Adrenal gland (tissue), 12 donors: ENCODE results near the gene RPL36. TPM values are rescaled to one million over a fixed set of nuclear protein-coding genes. Genes with fewer than 3 reads are reported as not detected.
"Not testable (repeated sequence)": the region's sequence is repeated elsewhere in the genome, so short reads cannot be mapped to it uniquely, and the experiment has no call there.

ENCODE experiments used
- DNase-seq, 7 donors: peaks; one replicate each; pipeline ENCODE4 v3.0.0-alpha.2; 2019 to 2020
- H3K27ac ChIP-seq, 5 donors: fragments of 200-600 bp; sonication (generic) in 4 of 5; 1 replicate in 3 of 5; 2 replicates in 2 of 5; pipeline versions ENCODE4 v1.5.1 to v1.8.0; 2016 to 2020; ENCODE audit warnings: mild to moderate bottlenecking in 1 of 5
- H3K27me3 ChIP-seq: fragments of 200-600 bp; 2 replicates; pipeline ENCODE4 v1.8.0; 2021
- H3K36me3 ChIP-seq, 2 donors: fragments of 200-600 bp; replicated peaks in 1 of 2; 1 replicate in 1 of 2; 2 replicates in 1 of 2; pipeline versions ENCODE4 v1.5.1 to v1.8.0; 2018 to 2022
- H3K4me1 ChIP-seq, 2 donors: fragments of 200-600 bp; replicated peaks in 1 of 2; 1 replicate in 1 of 2; 2 replicates in 1 of 2; pipeline versions ENCODE4 v1.5.1 to v1.8.0; 2018 to 2021
- H3K4me3 ChIP-seq, 4 donors: fragments of 200-600 bp; sonication (generic) in 3 of 4; one replicate each; pipeline ENCODE4 v1.5.1; 2016 to 2018
- H3K9me3 ChIP-seq, 3 donors: fragments of 200-600 bp; sonication (generic) in 1 of 3; replicated peaks in 1 of 3; 1 replicate in 2 of 3; 2 replicates in 1 of 3; pipeline versions ENCODE4 v1.5.1 to v1.8.0; 2016 to 2021
- POLR2A ChIP-seq, 2 donors: fragments of 450-650 bp; IDR thresholded peaks; one replicate each; pipeline ENCODE4 v1.6.1; 2017; ENCODE audit warnings: antibody characterized with exemption in 2 of 2, mild to moderate bottlenecking in 2 of 2, moderate library complexity in 1 of 2
- WGBS, 4 donors: extraction: QIAGEN DNeasy Blood & Tissue Kit in 2 of 4; methylation state at CpG; one replicate each; pipeline versions ENCODE4 v1.1.5 to v1.1.7; 2013 to 2017; 5-methylcytosine and 5-hydroxymethylcytosine counted together
- intact Hi-C, 2 donors: fragments of 100-400 bp; cut with DNase I; formaldehyde crosslinking; loops; one replicate each; pipeline versions ENCODE4 v1.14.1 to v1.15.0; 2022 to 2023
- polyA plus RNA-seq, 3 donors: library from polyadenylated mRNA; stranded (reverse); fragments of 200-250 nt in 2 of 3; fragments of 350-450 nt in 1 of 3; fragmentation: Illumina TruSeq in 1 of 3; extraction: RNeasy Lipid Tissue Mini Kit (QIAGEN cat#74804) in 1 of 3; gene quantifications; one replicate each; pipeline ENCODE4 v1.2.3, GENCODE V29; 2013 to 2014
- total RNA-seq, 9 donors: library from RNA; depleted of rRNA in 4 of 9; stranded (reverse); fragments of >200 nt in 4 of 9; fragments of 120-200 nt in 1 of 9; fragmentation: NEBNext Ultra II Directional in 1 of 9; extraction: Animal tissue kit (Norgen Biotek cat#: 25700) in 1 of 9; gene quantifications; one replicate each; pipeline versions ENCODE4 v1.1.0 to v1.2.4, GENCODE V29; 2013 to 2023
- TF ChIP-seq, protein P1 (sequence below), 6 experiments: fragments of 450-650 bp in 4 of 6; fragments of 200-600 bp in 2 of 6; sonication (generic) in 1 of 6; IDR thresholded peaks; 1 replicate in 5 of 6; 2 replicates in 1 of 6; pipeline versions ENCODE4 v1.5.1 to v1.8.0; 2016 to 2021; ENCODE audit warnings: antibody characterized with exemption in 6 of 6, mild to moderate bottlenecking in 2 of 6, moderate library complexity in 1 of 6
- donor health status: healthy with polysubstance abuse.
- donor health status: Bipolar disorder and iron deficiency.
- donor health status: DM: yes; HTN: yes; CAD: no.
- donor health status: DM: no; HTN: no; CAD: no.
- donor health status: DM: no; HTN: no; CAD: no.
- donor health status: DM: yes; HTN: yes; CAD: no.

RPL36 gene
- total and polyA plus RNA-seq, 12 donors, result 615 to 3,360 (median 1,204) TPM

DNA sequence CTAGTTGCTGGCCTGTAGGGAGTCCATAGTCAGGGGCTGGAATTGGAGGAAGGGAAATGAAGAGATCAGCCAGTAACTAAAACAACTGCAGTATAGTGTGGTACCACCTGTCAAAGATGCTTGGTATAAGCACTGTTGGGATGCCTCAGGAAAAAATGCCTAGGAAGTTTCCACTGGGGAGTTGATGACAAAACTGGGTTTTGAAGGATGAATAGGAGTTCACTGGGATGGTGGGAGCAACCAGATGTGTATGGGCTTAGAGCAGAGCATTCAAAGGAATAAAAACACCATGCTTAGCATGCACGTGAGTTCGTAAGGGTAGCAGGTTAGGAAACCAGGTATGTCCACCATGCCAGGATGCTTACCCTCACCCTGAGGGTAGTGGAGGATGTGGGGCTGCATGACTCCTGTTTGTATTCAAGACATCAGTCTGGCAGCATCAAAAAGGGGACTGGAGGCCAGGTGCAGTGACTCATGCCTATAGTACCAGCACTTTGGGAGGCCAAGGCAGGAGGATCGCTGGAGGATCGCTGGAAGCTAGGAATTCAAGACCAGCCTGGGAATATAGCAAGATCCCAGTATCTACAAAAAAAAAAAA is 37.5 kb downstream of the RPL36 start:
- Histone ChIP-seq H3K27me3 (no peaks in the 10 kb centered on the region), H3K4me1 (no peaks in the 10 kb centered on the region), H3K9me3 (peaks cover 0 to 6% (median 0%) of the 10 kb centered on the region in 3 donors), H3K4me3 (no peak overlapping the region), H3K27ac (no peak overlapping the region), H3K36me3 (no peaks in the 10 kb centered on the region)
- TF ChIP-seq, protein P1, sequence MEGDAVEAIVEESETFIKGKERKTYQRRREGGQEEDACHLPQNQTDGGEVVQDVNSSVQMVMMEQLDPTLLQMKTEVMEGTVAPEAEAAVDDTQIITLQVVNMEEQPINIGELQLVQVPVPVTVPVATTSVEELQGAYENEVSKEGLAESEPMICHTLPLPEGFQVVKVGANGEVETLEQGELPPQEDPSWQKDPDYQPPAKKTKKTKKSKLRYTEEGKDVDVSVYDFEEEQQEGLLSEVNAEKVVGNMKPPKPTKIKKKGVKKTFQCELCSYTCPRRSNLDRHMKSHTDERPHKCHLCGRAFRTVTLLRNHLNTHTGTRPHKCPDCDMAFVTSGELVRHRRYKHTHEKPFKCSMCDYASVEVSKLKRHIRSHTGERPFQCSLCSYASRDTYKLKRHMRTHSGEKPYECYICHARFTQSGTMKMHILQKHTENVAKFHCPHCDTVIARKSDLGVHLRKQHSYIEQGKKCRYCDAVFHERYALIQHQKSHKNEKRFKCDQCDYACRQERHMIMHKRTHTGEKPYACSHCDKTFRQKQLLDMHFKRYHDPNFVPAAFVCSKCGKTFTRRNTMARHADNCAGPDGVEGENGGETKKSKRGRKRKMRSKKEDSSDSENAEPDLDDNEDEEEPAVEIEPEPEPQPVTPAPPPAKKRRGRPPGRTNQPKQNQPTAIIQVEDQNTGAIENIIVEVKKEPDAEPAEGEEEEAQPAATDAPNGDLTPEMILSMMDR (IDR thresholded peaks at IDR 0.05), result no peak
- TF ChIP-seq POLR2A (IDR thresholded peaks at IDR 0.05), result no peak
- 85 to 93% (median 90%) methylated on average over 4 of the region's 4 CpGs for WGBS, 4 donors
- no peak for DNase-seq
- intact Hi-C loops, result no loop called here

DNA sequence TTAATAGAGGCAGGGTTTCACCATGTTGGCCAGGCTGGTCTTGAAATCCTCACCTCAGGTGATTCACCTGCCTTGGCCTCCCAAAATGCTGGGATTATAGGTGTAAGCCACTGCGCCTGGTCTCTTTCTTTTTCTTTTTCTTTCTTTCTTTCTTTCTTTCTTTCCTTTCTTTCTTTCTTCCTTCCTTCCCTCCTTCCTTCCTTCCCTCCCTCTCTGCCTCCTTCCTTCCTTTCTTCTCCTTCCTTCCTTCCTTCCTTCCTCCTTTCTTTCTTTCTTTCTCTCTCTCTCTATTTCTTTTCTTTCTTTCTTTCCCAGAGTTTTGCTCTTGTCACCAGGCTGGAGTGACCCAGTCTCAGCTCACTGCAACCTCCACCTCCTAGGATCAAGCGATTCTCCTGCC is 43.1 kb downstream of the RPL36 start:
- DNase-seq, H3K4me1 ChIP-seq, H3K36me3 ChIP-seq, H3K27me3 ChIP-seq, H3K27ac ChIP-seq, H3K9me3 ChIP-seq, intact Hi-C loops, H3K4me3 ChIP-seq: not testable (repeated sequence)
- 84 to 89% (median 86%) methylated on average over 2 of the region's 2 CpGs for WGBS, 4 donors

DNA sequence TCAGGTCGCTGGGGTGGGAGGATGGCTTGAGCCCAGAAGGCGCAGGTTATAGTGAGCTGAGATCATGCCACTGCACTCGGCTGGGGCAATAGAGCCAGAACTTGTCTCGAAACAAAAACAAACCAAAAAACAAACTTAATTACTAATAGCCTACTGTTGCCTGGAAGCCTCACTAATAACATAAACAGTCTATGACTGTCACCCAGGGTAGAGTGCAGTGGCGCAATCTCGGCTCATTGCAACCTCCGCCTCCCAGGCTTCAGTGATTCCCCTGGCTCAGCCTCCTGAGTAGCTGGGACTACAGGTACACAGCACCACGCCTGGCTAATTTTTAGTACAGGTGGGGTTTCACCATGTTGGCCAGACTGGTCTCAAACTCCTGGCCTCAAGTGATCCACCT is 48.3 kb downstream of the RPL36 start:
- H3K4me1 ChIP-seq, result no peaks in the 10 kb centered on the region
- H3K9me3 ChIP-seq, result no peaks in the 10 kb centered on the region
- no peak overlapping the region for H3K27ac ChIP-seq
- DNase-seq, result no peak
- no peaks in the 10 kb centered on the region for H3K27me3 ChIP-seq
- no peaks in the 10 kb centered on the region for H3K36me3 ChIP-seq
- 76 to 82% (median 80%) methylated on average over 8 of the region's 8 CpGs for WGBS, 4 donors
- no peak overlapping the region for H3K4me3 ChIP-seq
- intact Hi-C loops, result no loop called here
- TF ChIP-seq, protein P1 (IDR thresholded peaks at IDR 0.05), result no peak
- TF ChIP-seq POLR2A (IDR thresholded peaks at IDR 0.05), result no peak

Other genes with a start within 250 kb of the RPL36 start
- not detected for gene ZNRF4, start 234.9 kb upstream of the RPL36 start, total RNA-seq
- gene ZNRF4, start 234.9 kb upstream of the RPL36 start, polyA plus RNA-seq, result not detected
- 1 to 10 TPM in 2 of 9 donors, under 1 TPM in 4, not detected in 3; 0.22 to 3.0 (median 0.28) TPM for gene TINCR, start 122.3 kb upstream of the RPL36 start, total RNA-seq
- 1 to 10 TPM in 1 of 3 donors, under 1 TPM in 2; 0.77 to 1.6 (median 0.99) TPM for gene TINCR, start 122.3 kb upstream of the RPL36 start, polyA plus RNA-seq
- 100 to 1,000 TPM in 2 of 9 donors, 10 to 100 TPM in 7; 27.1 to 157 (median 61.2) TPM for gene SAFB2, start 67.5 kb upstream of the RPL36 start, total RNA-seq
- 100 to 1,000 TPM in 2 of 3 donors, 10 to 100 TPM in 1; 66.9 to 254 (median 165) TPM for gene SAFB2, start 67.5 kb upstream of the RPL36 start, polyA plus RNA-seq
- gene SAFB, start 67.2 kb upstream of the RPL36 start, total RNA-seq, result 100 to 1,000 TPM in 1 of 9 donors, 10 to 100 TPM in 8; 38.4 to 111 (median 55.2) TPM
- 100 to 1,000 TPM in 2 of 3 donors, 10 to 100 TPM in 1; 46.4 to 125 (median 111) TPM for gene SAFB, start 67.2 kb upstream of the RPL36 start, polyA plus RNA-seq
- gene MICOS13, start 9.8 kb upstream of the RPL36 start, total RNA-seq, result 100 to 1,000 TPM in 1 of 9 donors, 10 to 100 TPM in 8; 40.2 to 112 (median 62.3) TPM
- 100 to 1,000 TPM in 2 of 3 donors, 10 to 100 TPM in 1; 23.4 to 211 (median 162) TPM for gene MICOS13, start 9.8 kb upstream of the RPL36 start, polyA plus RNA-seq
- 10 to 100 TPM in 8 of 9 donors, 1 to 10 TPM in 1; 6.3 to 40.5 (median 14.3) TPM for gene HSD11B1L, start 9.3 kb upstream of the RPL36 start, total RNA-seq
- 10 to 100 TPM in 2 of 3 donors, 1 to 10 TPM in 1; 3.4 to 33.9 (median 23.7) TPM for gene HSD11B1L, start 9.3 kb upstream of the RPL36 start, polyA plus RNA-seq
- 100 to 1,000 TPM; 185 to 523 (median 396) TPM for gene LONP1, start 29.9 kb downstream of the RPL36 start, total RNA-seq
- 100 to 1,000 TPM; 177 to 352 (median 196) TPM for gene LONP1, start 29.9 kb downstream of the RPL36 start, polyA plus RNA-seq
- not detected for gene CATSPERD, start 30.3 kb downstream of the RPL36 start, total RNA-seq
- not detected for gene CATSPERD, start 30.3 kb downstream of the RPL36 start, polyA plus RNA-seq
- 1 to 10 TPM in 6 of 9 donors, under 1 TPM in 3; 0.28 to 2.9 (median 1.2) TPM for gene PRR22, start 94.5 kb downstream of the RPL36 start, total RNA-seq
- 10 to 100 TPM in 2 of 3 donors, not detected in 1; 11.6 to 16.7 TPM for gene PRR22, start 94.5 kb downstream of the RPL36 start, polyA plus RNA-seq
- gene DUS3L, start 100.9 kb downstream of the RPL36 start, total RNA-seq, result 10 to 100 TPM; 15.5 to 48.3 (median 30.3) TPM
- gene DUS3L, start 100.9 kb downstream of the RPL36 start, polyA plus RNA-seq, result 100 to 1,000 TPM in 1 of 3 donors, 10 to 100 TPM in 2; 10.9 to 142 (median 90.2) TPM
- 10 to 100 TPM in 5 of 9 donors, 1 to 10 TPM in 4; 4.5 to 26.8 (median 12.0) TPM for gene NRTN, start 114.8 kb downstream of the RPL36 start, total RNA-seq
- 1 to 10 TPM; 4.9 to 9.0 (median 8.7) TPM for gene NRTN, start 114.8 kb downstream of the RPL36 start, polyA plus RNA-seq
- not detected for gene FUT6, start 149.4 kb downstream of the RPL36 start, total RNA-seq
- gene FUT6, start 149.4 kb downstream of the RPL36 start, polyA plus RNA-seq, result under 1 TPM in 1 of 3 donors, not detected in 2; 0.03 TPM
- under 1 TPM in 2 of 9 donors, not detected in 7; 0.14 to 0.15 TPM for gene FUT3, start 161.2 kb downstream of the RPL36 start, total RNA-seq
- gene FUT3, start 161.2 kb downstream of the RPL36 start, polyA plus RNA-seq, result under 1 TPM in 2 of 3 donors, not detected in 1; 0.16 to 0.20 TPM
- gene FUT5, start 180.2 kb downstream of the RPL36 start, total RNA-seq, result not detected
- gene FUT5, start 180.2 kb downstream of the RPL36 start, polyA plus RNA-seq, result not detected
- 100 to 1,000 TPM; 288 to 842 (median 410) TPM for gene NDUFA11, start 213.5 kb downstream of the RPL36 start, total RNA-seq
- 100 to 1,000 TPM; 300 to 856 (median 442) TPM for gene NDUFA11, start 213.5 kb downstream of the RPL36 start, polyA plus RNA-seq
- gene VMAC, start 214.6 kb downstream of the RPL36 start, total RNA-seq, result 10 to 100 TPM in 3 of 9 donors, 1 to 10 TPM in 6; 5.0 to 14.4 (median 8.4) TPM
- gene VMAC, start 214.6 kb downstream of the RPL36 start, polyA plus RNA-seq, result 10 to 100 TPM in 1 of 3 donors, 1 to 10 TPM in 2; 3.5 to 15.6 (median 4.8) TPM
- 100 to 1,000 TPM in 1 of 9 donors, 10 to 100 TPM in 7, 1 to 10 TPM in 1; 8.8 to 146 (median 18.3) TPM for gene CAPS, start 224.0 kb downstream of the RPL36 start, total RNA-seq
- gene CAPS, start 224.0 kb downstream of the RPL36 start, polyA plus RNA-seq, result 100 to 1,000 TPM in 1 of 3 donors, 10 to 100 TPM in 1, 1 to 10 TPM in 1; 7.1 to 104 (median 75.9) TPM